ENCODE measurements around the gene SIK2. TPM values are rescaled to one million over a fixed set of nuclear protein-coding genes. Genes with fewer than 3 reads are reported as not detected.
A peak's percentile ranks its signal among the peaks of the same experiment; 100 is the strongest.

Gene SIK2
- total and polyA plus RNA-seq, 4 donors = 18.1 to 26.6 (median 19.7) TPM

GRCh38 chr11:111777094-111778046 is 175.1 kb downstream of the SIK2 start:
- no peaks in the 10 kb centered on the region for H3K27me3 ChIP-seq (ENCODE audit: control insufficient read depth, insufficient read depth, low read length)
- peak in 5 of 6 donors; percentile 47 to 93 (median 54) for DNase-seq (ENCODE audit: low read depth in 4 of 6, low spot score in 6 of 6)
- peak overlapping the region; percentile 17 for H3K27ac ChIP-seq (ENCODE audit: low read depth, low read length)
- no peaks in the 10 kb centered on the region for H3K4me1 ChIP-seq (ENCODE audit: control insufficient read depth, insufficient read depth, low read length)
- 100% methylated on average over 1 of the region's 4 CpGs for WGBS (ENCODE audit: insufficient coverage)
- no peaks in the 10 kb centered on the region for H3K9me3 ChIP-seq (ENCODE audit: control insufficient read depth, insufficient read depth, low read length)
- no peaks in the 10 kb centered on the region for H3K36me3 ChIP-seq (ENCODE audit: control insufficient read depth, insufficient read depth, low read length)
- H3K4me3 ChIP-seq (ENCODE audit: low read depth, low read length) = no peak overlapping the region

GRCh38 chr11:111778047-111778558 is 175.9 kb downstream of the SIK2 start:
- no CpG with 5 or more reads among the region's 3 CpGs for WGBS (ENCODE audit: insufficient coverage)
- DNase-seq (ENCODE audit: low read depth in 4 of 6, low spot score in 6 of 6) = no peak
- H3K4me1 ChIP-seq (ENCODE audit: control insufficient read depth, insufficient read depth, low read length) = no peaks in the 10 kb centered on the region

GRCh38 chr11:111779118-111779517 is 176.9 kb downstream of the SIK2 start:
- no peak for DNase-seq (ENCODE audit: low read depth in 4 of 6, low spot score in 6 of 6)

More at GRCh38 chr11:111778047-111778558, 175.9 kb downstream of the SIK2 start:
- Histone ChIP-seq H3K9me3 (ENCODE audit: control insufficient read depth, insufficient read depth, low read length) (no peaks in the 10 kb centered on the region), H3K36me3 (ENCODE audit: control insufficient read depth, insufficient read depth, low read length) (no peaks in the 10 kb centered on the region), H3K4me3 (ENCODE audit: low read depth, low read length) (no peak overlapping the region), H3K27me3 (ENCODE audit: control insufficient read depth, insufficient read depth, low read length) (no peaks in the 10 kb centered on the region), H3K27ac (ENCODE audit: low read depth, low read length) (no peak overlapping the region)

More at GRCh38 chr11:111779118-111779517, 176.9 kb downstream of the SIK2 start:
- Histone ChIP-seq H3K27me3 (ENCODE audit: control insufficient read depth, insufficient read depth, low read length) (no peaks in the 10 kb centered on the region), H3K27ac (ENCODE audit: low read depth, low read length) (no peak overlapping the region), H3K36me3 (ENCODE audit: control insufficient read depth, insufficient read depth, low read length) (peaks cover 3% of the 10 kb centered on the region), H3K9me3 (ENCODE audit: control insufficient read depth, insufficient read depth, low read length) (no peaks in the 10 kb centered on the region), H3K4me1 (ENCODE audit: control insufficient read depth, insufficient read depth, low read length) (no peaks in the 10 kb centered on the region), H3K4me3 (ENCODE audit: low read depth, low read length) (no peak overlapping the region)
- 95% methylated on average over 3 of the region's 6 CpGs for WGBS (ENCODE audit: insufficient coverage)

Other genes with a start within 250 kb of the SIK2 start
- gene POU2AF1, start 223.2 kb upstream of the SIK2 start, total RNA-seq = 1 to 10 TPM in 1 of 2 donors, under 1 TPM in 1; 0.40 to 4.5 TPM
- under 1 TPM; 0.27 to 0.63 TPM for gene POU2AF1, start 223.2 kb upstream of the SIK2 start, polyA plus RNA-seq (ENCODE audit: insufficient read length in 2 of 2)
- gene BTG4, start 90.1 kb upstream of the SIK2 start, total RNA-seq = under 1 TPM in 1 of 2 donors, not detected in 1; 0.39 TPM
- not detected for gene BTG4, start 90.1 kb upstream of the SIK2 start, polyA plus RNA-seq (ENCODE audit: insufficient read length in 2 of 2)
- gene HOATZ, start 87.7 kb upstream of the SIK2 start, total RNA-seq = 10 to 100 TPM in 1 of 2 donors, 1 to 10 TPM in 1; 3.4 to 29.5 TPM
- 1 to 10 TPM; 6.5 to 7.6 TPM for gene HOATZ, start 87.7 kb upstream of the SIK2 start, polyA plus RNA-seq (ENCODE audit: insufficient read length in 2 of 2)
- gene LAYN, start 61.7 kb upstream of the SIK2 start, total RNA-seq = 10 to 100 TPM; 13.5 to 16.4 TPM
- 10 to 100 TPM; 11.0 to 11.8 TPM for gene LAYN, start 61.7 kb upstream of the SIK2 start, polyA plus RNA-seq (ENCODE audit: insufficient read length in 2 of 2)
- gene PPP2R1B, start 163.9 kb downstream of the SIK2 start, total RNA-seq = 10 to 100 TPM; 27.2 to 45.1 TPM
- 10 to 100 TPM; 17.4 to 19.0 TPM for gene PPP2R1B, start 163.9 kb downstream of the SIK2 start, polyA plus RNA-seq (ENCODE audit: insufficient read length in 2 of 2)

Measured in spinal cord (tissue), 10 donors.